ENCODE data around the gene LRRC8D. TPM values are rescaled to one million over a fixed set of nuclear protein-coding genes. Genes with fewer than 3 reads are reported as not detected.

The LRRC8D gene
- total and polyA plus RNA-seq, 2 of the 4 experiments (the other 2 are of a cell fraction), result 34.1 to 35.3 TPM

DNA sequence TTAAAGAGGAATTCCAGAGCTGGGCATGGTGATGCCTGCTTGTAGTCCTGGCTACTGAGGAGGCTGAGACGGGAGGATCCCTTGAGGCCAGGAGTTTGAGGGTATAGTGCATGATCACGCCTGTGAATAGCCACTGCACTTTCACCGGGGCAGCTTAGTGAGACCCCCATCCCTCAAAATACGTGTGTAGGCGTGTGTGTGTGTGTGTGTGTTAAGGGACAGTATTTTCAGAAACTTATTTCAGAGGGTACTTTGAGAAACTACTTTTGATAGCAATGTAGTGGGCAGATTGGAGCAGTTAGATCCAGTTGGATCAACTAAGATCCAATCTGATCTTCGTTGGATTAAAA is 62.2 kb downstream of the LRRC8D start:
- CTCF ChIA-PET, result no interaction called here
- dilution Hi-C loops (cut with HindIII; ENCODE audit: low sequenced_read_pairs, unreplicated experiment), result no loop called here
- TF ChIP-seq POLR2A (IDR thresholded peaks at IDR 0.05; ENCODE audit: low read depth, low read length) (no peak), CHD1 (IDR thresholded peaks at IDR 0.05; ENCODE audit: low read depth, low read length) (no peak), RFX5 (IDR thresholded peaks at IDR 0.05; ENCODE audit: low read depth, low read length) (no peak), SMC3 (IDR thresholded peaks at IDR 0.05; ENCODE audit: low read depth, low read length) (no peak), CEBPB (IDR thresholded peaks at IDR 0.05; ENCODE audit: low read depth, low read length) (no peak), RCOR1 (IDR thresholded peaks at IDR 0.05; ENCODE audit: insufficient replicate concordance, low read length) (no peak), MAFK (IDR thresholded peaks at IDR 0.05; ENCODE audit: low read depth, low read length) (no peak), BHLHE40 (IDR thresholded peaks at IDR 0.05; ENCODE audit: low read depth, low read length) (no peak), NFE2L2 (IDR thresholded peaks at IDR 0.05; ENCODE audit: low read depth, low read length) (no peak), MAZ (IDR thresholded peaks at IDR 0.05; ENCODE audit: borderline replicate concordance, low read depth, low read length) (no peak), FOS (IDR thresholded peaks at IDR 0.05; ENCODE audit: low read depth, low read length) (no peak), USF2 (IDR thresholded peaks at IDR 0.05; ENCODE audit: low read depth, low read length) (no peak), MXI1 (IDR thresholded peaks at IDR 0.05; ENCODE audit: borderline replicate concordance, low read depth, low read length) (no peak)
- TF ChIP-seq, protein P1, sequence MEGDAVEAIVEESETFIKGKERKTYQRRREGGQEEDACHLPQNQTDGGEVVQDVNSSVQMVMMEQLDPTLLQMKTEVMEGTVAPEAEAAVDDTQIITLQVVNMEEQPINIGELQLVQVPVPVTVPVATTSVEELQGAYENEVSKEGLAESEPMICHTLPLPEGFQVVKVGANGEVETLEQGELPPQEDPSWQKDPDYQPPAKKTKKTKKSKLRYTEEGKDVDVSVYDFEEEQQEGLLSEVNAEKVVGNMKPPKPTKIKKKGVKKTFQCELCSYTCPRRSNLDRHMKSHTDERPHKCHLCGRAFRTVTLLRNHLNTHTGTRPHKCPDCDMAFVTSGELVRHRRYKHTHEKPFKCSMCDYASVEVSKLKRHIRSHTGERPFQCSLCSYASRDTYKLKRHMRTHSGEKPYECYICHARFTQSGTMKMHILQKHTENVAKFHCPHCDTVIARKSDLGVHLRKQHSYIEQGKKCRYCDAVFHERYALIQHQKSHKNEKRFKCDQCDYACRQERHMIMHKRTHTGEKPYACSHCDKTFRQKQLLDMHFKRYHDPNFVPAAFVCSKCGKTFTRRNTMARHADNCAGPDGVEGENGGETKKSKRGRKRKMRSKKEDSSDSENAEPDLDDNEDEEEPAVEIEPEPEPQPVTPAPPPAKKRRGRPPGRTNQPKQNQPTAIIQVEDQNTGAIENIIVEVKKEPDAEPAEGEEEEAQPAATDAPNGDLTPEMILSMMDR (conservative IDR thresholded peaks at IDR 0.05; ENCODE audit: low read depth, low read length), result no peak
- TF ChIP-seq, protein P2, sequence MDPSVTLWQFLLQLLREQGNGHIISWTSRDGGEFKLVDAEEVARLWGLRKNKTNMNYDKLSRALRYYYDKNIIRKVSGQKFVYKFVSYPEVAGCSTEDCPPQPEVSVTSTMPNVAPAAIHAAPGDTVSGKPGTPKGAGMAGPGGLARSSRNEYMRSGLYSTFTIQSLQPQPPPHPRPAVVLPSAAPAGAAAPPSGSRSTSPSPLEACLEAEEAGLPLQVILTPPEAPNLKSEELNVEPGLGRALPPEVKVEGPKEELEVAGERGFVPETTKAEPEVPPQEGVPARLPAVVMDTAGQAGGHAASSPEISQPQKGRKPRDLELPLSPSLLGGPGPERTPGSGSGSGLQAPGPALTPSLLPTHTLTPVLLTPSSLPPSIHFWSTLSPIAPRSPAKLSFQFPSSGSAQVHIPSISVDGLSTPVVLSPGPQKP (IDR thresholded peaks at IDR 0.05; ENCODE audit: borderline replicate concordance, low read depth, low read length), result no peak
- no TSS peak for BruUV-seq (replicated peaks)
- DNase-seq (no peak), ATAC-seq (ENCODE audit: low read depth) (no peak)
- 0 out of 2 replicates have a peak overlapping the region, but pooled peaks have one; percentile 33 for H2AK5ac ChIP-seq (ENCODE audit: low read depth, low read length)
- peaks cover 7% of the 10 kb centered on the region for H3K9me3 ChIP-seq (ENCODE audit: control insufficient read depth, insufficient read depth, low read length)
- H3K56ac ChIP-seq (ENCODE audit: extremely low read depth, insufficient read depth, low read length), result no peak overlapping the region
- peaks cover 3% of the 10 kb centered on the region for H3K36me3 ChIP-seq (ENCODE audit: control insufficient read depth, insufficient read depth, low read length)
- no peak overlapping the region for H3K27ac ChIP-seq (ENCODE audit: insufficient read depth, low read length)
- H4K20me1 ChIP-seq (ENCODE audit: insufficient read depth, low read length), result no peaks in the 10 kb centered on the region
- POLR2A ChIA-PET (ENCODE audit: unreplicated experiment), result no interaction called here
- no peak overlapping the region for H2BK5ac ChIP-seq (ENCODE audit: low read depth, low read length, poor library complexity, severe bottlenecking)
- peak overlapping the region; percentile 26; the same call in 2 of the 3 replicates for H2BK15ac ChIP-seq (ENCODE audit: low read depth, low read length)
- H2BK20ac ChIP-seq (ENCODE audit: low read depth, low read length), result no peak overlapping the region
- H4K8ac ChIP-seq (ENCODE audit: low read depth in 2 of 2, low read length in 2 of 2), result no peak overlapping the region
- H3K14ac ChIP-seq (replicated peaks; ENCODE audit: low read depth, low read length), result no peak overlapping the region
- H3K27me3 ChIP-seq (ENCODE audit: control insufficient read depth, insufficient read depth, low read length), result no peaks in the 10 kb centered on the region
- in situ Hi-C loops (cut with MboI; ENCODE audit: low sequenced_read_pairs), result no loop called here
- no peak overlapping the region for H3K4ac ChIP-seq (ENCODE audit: low read depth, low read length)
- H2AK9ac ChIP-seq (replicated peaks; ENCODE audit: low read depth, low read length, poor library complexity), result no peak overlapping the region
- H3K18ac ChIP-seq (ENCODE audit: low read depth, low read length), result no peak overlapping the region
- H2AFZ ChIP-seq (replicated peaks; ENCODE audit: low read length, poor library complexity), result no peak overlapping the region
- H3K9me1 ChIP-seq (ENCODE audit: insufficient read depth, low read length), result peaks cover 9% of the 10 kb centered on the region
- H2BK120ac ChIP-seq (ENCODE audit: low read depth, low read length), result no peak overlapping the region
- no peak overlapping the region for H3K23ac ChIP-seq (ENCODE audit: low read depth, low read length)
- no CpG with 5 or more reads among the region's 6 CpGs for whole genome bisulfite sequencing, 2 experiments (ENCODE audit: extremely low coverage in 2 of 2, insufficient read length in 1 of 2)
- no peak overlapping the region for H3K4me3 ChIP-seq (ENCODE audit: insufficient read depth, low read depth, low read length)
- no peak overlapping the region for H4K5ac ChIP-seq (ENCODE audit: low read depth, low read length)
- peaks cover 10% of the 10 kb centered on the region for H3K4me1 ChIP-seq (ENCODE audit: control insufficient read depth, insufficient read depth, low read length)
- no peak overlapping the region for H3K4me2 ChIP-seq (ENCODE audit: low read depth, low read length)
- H3K79me1 ChIP-seq (ENCODE audit: low read depth in 1 of 2, low read length in 2 of 2), result peaks cover 27 to 63% of the 10 kb centered on the region in 2 experiments
- intact Hi-C loops (cut with micrococcal nuclease), result no loop called here
- H4K91ac ChIP-seq (ENCODE audit: insufficient read depth, low read depth, low read length), result no peak overlapping the region
- no peak overlapping the region for H3K9ac ChIP-seq (ENCODE audit: low read depth, low read length)
